GM18867 (cell line): ENCODE measurements around the gene MKX.

Experiments
- ATAC-seq: cut with Tn5 transposase; IDR thresholded peaks from one replicate; pipeline ENCODE4 v1.9.1; 2021; ENCODE audit warnings: mild to moderate bottlenecking, moderate library complexity; ENCODE audit not compliant: unreplicated experiment

The MKX gene

GRCh38 chr10:27745732-27746396 lies at the start of gene MKX:
TSS of gene MKX (minus strand) at chr10:27745819. CDS start at chr10:27743415, 2,404 bp downstream.
- ATAC-seq, result no peak

- no peak for ATAC-seq
These were observed 48.5 kb upstream of the MKX start for GRCh38 chr10:27794157-27794556.

GRCh38 chr10:27792216-27792615 lies 46.6 kb upstream of the MKX start:
- no peak for ATAC-seq

- ATAC-seq, result no peak
These were observed 38.7 kb upstream of the MKX start for GRCh38 chr10:27784272-27784671.

GRCh38 chr10:27783660-27784059 lies 38.0 kb upstream of the MKX start:
- no peak for ATAC-seq

- no peak for ATAC-seq
These were observed 33.9 kb upstream of the MKX start for GRCh38 chr10:27779462-27780015.

GRCh38 chr10:27774831-27775230 lies 29.2 kb upstream of the MKX start:
- ATAC-seq, result no peak

- ATAC-seq, result no peak
These were observed 25.6 kb upstream of the MKX start for GRCh38 chr10:27771231-27771630.

GRCh38 chr10:27770181-27770580 lies 24.6 kb upstream of the MKX start:
- no peak for ATAC-seq

GRCh38 chr10:27760867-27761266 lies 15.2 kb upstream of the MKX start:
- no peak for ATAC-seq

- ATAC-seq, result no peak
These were observed 14.1 kb upstream of the MKX start for GRCh38 chr10:27759483-27760272.

GRCh38 chr10:27752673-27753237 lies 7.1 kb upstream of the MKX start:
- ATAC-seq, result no peak

GRCh38 chr10:27748601-27749000 lies 3.0 kb upstream of the MKX start:
- no peak for ATAC-seq

GRCh38 chr10:27747096-27747451 lies 1.5 kb upstream of the MKX start:
- ATAC-seq, result no peak

- no peak for ATAC-seq
These were observed 927 bp upstream of the MKX start for GRCh38 chr10:27746397-27747095.

- no peak for ATAC-seq
These were observed 552 bp downstream of the MKX start for GRCh38 chr10:27744802-27745731.

- ATAC-seq, result no peak
These were observed 1.5 kb downstream of the MKX start for GRCh38 chr10:27743877-27744801.

- no peak for ATAC-seq
These were observed 2.4 kb downstream of the MKX start for GRCh38 chr10:27743012-27743876.
